NCI-H345 treated with DMSO at 0.1 percent for 48 hours (cell line): Measurements from ENCODE around the gene CDCA3.

Experiments
- DNase-seq: peaks from one replicate; lab custom pipeline; 2025; ENCODE audit not compliant: unreplicated experiment; lab: John Stamatoyannopoulos, UW

Gene CDCA3

GRCh38 chr12:6833189-6833890 lies 17.7 kb downstream of the CDCA3 start:
- DNase-seq, result no peak

- DNase-seq, result no peak
These were observed 19.0 kb downstream of the CDCA3 start for GRCh38 chr12:6832125-6832524.

GRCh38 chr12:6831450-6831995 lies 19.6 kb downstream of the CDCA3 start:
- DNase-seq, result no peak

- DNase-seq, result no peak
These were observed 20.1 kb downstream of the CDCA3 start for GRCh38 chr12:6830999-6831398.

- DNase-seq, result no peak
These were observed 20.7 kb downstream of the CDCA3 start for GRCh38 chr12:6830286-6830890.

GRCh38 chr12:6829536-6830220 lies 21.4 kb downstream of the CDCA3 start:
- DNase-seq, result no peak

GRCh38 chr12:6828781-6829535 lies 22.1 kb downstream of the CDCA3 start:
- peak; percentile 6 for DNase-seq

- peak; percentile 13 for DNase-seq
These were observed 22.9 kb downstream of the CDCA3 start, which contains the start of gene P3H3 for GRCh38 chr12:6827982-6828780. TSS of gene P3H3 (plus strand) at chr12:6828407. CDS start at chr12:6828441, 34 bp downstream.

GRCh38 chr12:6827437-6827911 lies 23.6 kb downstream of the CDCA3 start:
- peak; percentile 65 for DNase-seq

- no peak for DNase-seq
These were observed 24.2 kb downstream of the CDCA3 start for GRCh38 chr12:6826734-6827436.

GRCh38 chr12:6826125-6826733 lies 24.9 kb downstream of the CDCA3 start:
- no peak for DNase-seq

GRCh38 chr12:6825398-6826124 lies 25.5 kb downstream of the CDCA3 start:
- peak; percentile 42 for DNase-seq

GRCh38 chr12:6824901-6825381 lies 26.1 kb downstream of the CDCA3 start:
- no peak for DNase-seq

- DNase-seq, result no peak
These were observed 26.9 kb downstream of the CDCA3 start for GRCh38 chr12:6824085-6824775.

- no peak for DNase-seq
These were observed 27.7 kb downstream of the CDCA3 start for GRCh38 chr12:6823182-6824084.

GRCh38 chr12:6822426-6823135 lies 28.5 kb downstream of the CDCA3 start:
- DNase-seq, result no peak
